Pancreas (tissue), 10 donors: ENCODE measurements around the gene FADS6. TPM values are rescaled to one million over a fixed set of nuclear protein-coding genes. Genes with fewer than 3 reads are reported as not detected.

Experiments
- ATAC-seq, 4 donors: fragments of 200-7000 bp; cut with Tn5 transposase; one replicate each; pipeline versions ENCODE4 v1.8.0 to v1.9.1; 2020; ENCODE audit warnings: mild to moderate bottlenecking in 4 of 4, moderate library complexity in 4 of 4
- DNase-seq, 6 donors: peaks; one replicate each; pipeline ENCODE4 v3.0.0-alpha.2; 2020
- FAIRE-seq: peaks from 2 replicates; lab custom pipeline; 2012; peaks lifted over from hg19 to GRCh38; lab: Jason Lieb, UNC
- H3K27ac ChIP-seq, 4 donors: fragments of 200-600 bp; sonication (generic); 1 replicate in 3 of 4; 2 replicates in 1 of 4; pipeline versions ENCODE4 v1.5.0 to v1.8.0; 2020
- H3K27me3 ChIP-seq, 4 donors: fragments of 200-600 bp; one replicate each; pipeline ENCODE4 v1.8.0; 2021
- H3K36me3 ChIP-seq, 3 donors: fragments of 200-600 bp; sonication (generic) in 1 of 3; one replicate each; pipeline versions ENCODE4 v1.5.0 to v1.8.0; 2020 to 2021
- H3K4me1 ChIP-seq, 3 donors: fragments of 200-600 bp; one replicate each; pipeline ENCODE4 v1.8.0; 2021
- H3K4me3 ChIP-seq, 4 donors: fragments of 200-600 bp; sonication (generic) in 2 of 4; one replicate each; pipeline versions ENCODE4 v1.5.0 to v1.8.0; 2020 to 2021
- H3K9me3 ChIP-seq, 4 donors: fragments of 200-600 bp; one replicate each; pipeline ENCODE4 v1.8.0; 2021
- CTCF ChIP-seq, 4 donors: fragments of 200-600 bp; sonication (generic) in 3 of 4; IDR thresholded peaks; one replicate each; pipeline versions ENCODE4 v1.5.0 to v1.8.0; 2021; ENCODE audit warnings: antibody characterized with exemption in 4 of 4
- WGBS, 2 donors: extraction: QIAGEN DNeasy Blood & Tissue Kit; methylation state at CpG; one replicate each; pipeline ENCODE4 v1.1.7; 2013; 5-methylcytosine and 5-hydroxymethylcytosine counted together
- intact Hi-C, 3 donors: fragments of 100-400 bp; cut with DNase I; formaldehyde crosslinking; loops; one replicate each; pipeline versions ENCODE4 v1.11.1 to v1.14.2; 2022
- polyA plus RNA-seq, 2 donors: library from polyadenylated mRNA; stranded (reverse); fragments of 200-250 nt; gene quantifications; one replicate each; pipeline ENCODE4 v1.2.3, GENCODE V29; 2013
- total RNA-seq, 6 donors: library from RNA; stranded (reverse); fragmentation: NEBNext Ultra II Directional in 4 of 6; extraction: Animal tissue kit (Norgen Biotek cat#: 25700) in 4 of 6; gene quantifications; one replicate each; pipeline versions ENCODE4 v1.2.1 to v1.2.4, GENCODE V29; 2021 to 2023
- donor health status: healthy with polysubstance abuse.
- donor health status: DM: no; HTN: no; CAD: no; lungs with moderate emphysema.
- donor health status: DM: no; HTN: no; CAD: no.
- donor health status: control.
- donor health status: control.
- donor health status: Bipolar disorder and iron deficiency.
- donor health status: DM: yes; HTN: yes; CAD: no.
- donor health status: DM: no; HTN: no; CAD: no.
- donor health status: DM: no; HTN: no; CAD: no.
- donor health status: DM: yes; HTN: yes; CAD: no.

The FADS6 gene
- total and polyA plus RNA-seq, 8 donors = 0.07 to 0.16 TPM; not detected in 6

DNA sequence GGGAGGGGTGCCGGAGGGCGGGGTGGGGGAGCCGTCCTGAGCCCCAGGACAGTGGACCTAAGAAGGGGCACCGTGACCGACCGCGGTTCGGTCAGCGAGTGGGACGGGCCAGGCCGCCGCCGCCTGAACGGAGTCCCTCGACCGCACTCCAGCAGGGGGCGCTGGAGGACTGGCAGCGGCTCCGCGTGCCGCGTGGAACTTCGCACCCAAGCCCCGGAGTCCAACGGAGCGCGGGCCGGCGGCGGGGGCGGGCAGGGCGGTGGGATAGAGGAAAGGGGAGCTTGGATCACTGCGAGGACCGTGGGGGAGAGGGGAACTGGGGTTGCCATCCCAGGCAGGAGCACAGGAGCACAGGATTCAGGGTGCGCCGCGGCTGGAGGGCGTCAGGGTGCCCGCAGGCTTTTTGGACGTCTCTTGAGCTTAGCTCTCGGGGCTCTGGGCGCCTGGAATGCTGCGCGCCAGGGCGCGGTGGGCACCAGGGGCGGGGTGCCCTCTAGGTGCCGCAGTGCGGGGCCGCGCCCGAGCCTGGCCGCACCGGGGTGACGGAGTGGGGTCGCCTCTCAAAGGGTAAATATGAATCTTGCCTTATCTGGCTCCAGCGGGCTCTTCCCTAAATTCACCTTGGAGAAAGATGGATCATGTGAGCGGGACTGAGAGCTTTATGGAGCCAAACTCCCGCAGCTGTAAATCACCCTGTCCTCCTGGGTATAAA lies 30.3 kb upstream of the FADS6 start:
- H3K4me1 ChIP-seq = peaks cover 5 to 12% (median 8%) of the 10 kb centered on the region in 3 donors
- ATAC-seq (peak; percentile 83 to 89 (median 85)), DNase-seq (peak; percentile 47 to 96 (median 80)), FAIRE-seq (no peak)
- WGBS, 2 donors = 2 to 5% methylated on average over 54 to 59 of the region's 59 CpGs
- no peak overlapping the region for H3K27ac ChIP-seq
- no peaks in the 10 kb centered on the region for H3K36me3 ChIP-seq
- peak; percentile 75 to 90 (median 84) for TF ChIP-seq CTCF (IDR thresholded peaks at IDR 0.05)
- H3K9me3 ChIP-seq = no peaks in the 10 kb centered on the region
- intact Hi-C loops = no loop called here
- peak overlapping the region in 2 of 4 donors; percentile 35 to 46 for H3K4me3 ChIP-seq
- peaks cover 0 to 11% (median 4%) of the 10 kb centered on the region in 4 donors for H3K27me3 ChIP-seq

GRCh38 chr17:74922694-74923537 lies 29.5 kb upstream of the FADS6 start, which contains the start of gene USH1G:
Gene USH1G (minus strand): TSS chr17:74923255. CDS start chr17:74923073, 182 bp downstream.
- Histone ChIP-seq H3K27ac (no peak within 1 kb of the TSS), H3K4me1 (peaks cover 5 to 12% (median 8%) of the 10 kb centered on the region in 3 donors), H3K9me3 (no peaks in the 10 kb centered on the region), H3K4me3 (peak within 1 kb of the TSS in 2 of 4 donors; percentile 35 to 46), H3K36me3 (no peaks in the 10 kb centered on the region), H3K27me3 (peaks cover 0 to 11% (median 4%) of the 10 kb centered on the region in 4 donors)
- intact Hi-C loops = no loop called here
- ATAC-seq (peak; percentile 26 to 48 (median 40)), FAIRE-seq (no peak), DNase-seq (peak in 1 of 6 donors; percentile 81)
- no peak for TF ChIP-seq CTCF (IDR thresholded peaks at IDR 0.05)
- WGBS, 2 donors = 6 to 13% methylated on average over 29 to 57 of the region's 57 CpGs

- DNase-seq (no peak), ATAC-seq (no peak), FAIRE-seq (no peak)
- Histone ChIP-seq H3K27me3 (peaks cover 0 to 9% (median 4%) of the 10 kb centered on the region in 4 donors), H3K27ac (no peak overlapping the region), H3K36me3 (no peaks in the 10 kb centered on the region), H3K4me1 (peaks cover 5 to 12% (median 8%) of the 10 kb centered on the region in 3 donors), H3K9me3 (no peaks in the 10 kb centered on the region), H3K4me3 (no peak overlapping the region)
- 55 to 66% methylated on average over 6 of the region's 6 CpGs for WGBS, 2 donors
- intact Hi-C loops = no loop called here
- TF ChIP-seq CTCF (IDR thresholded peaks at IDR 0.05) = no peak
These were observed 28.7 kb upstream of the FADS6 start for GRCh38 chr17:74922172-74922571.

- H3K27ac ChIP-seq = no peak overlapping the region
- no peak for DNase-seq
- intact Hi-C loops = no loop called here
- no peak for FAIRE-seq
- no peak for ATAC-seq
- peaks cover 5 to 12% (median 8%) of the 10 kb centered on the region in 3 donors for H3K4me1 ChIP-seq
- H3K27me3 ChIP-seq = peaks cover 0 to 8% (median 4%) of the 10 kb centered on the region in 4 donors
- WGBS, 2 donors = 88 to 97% methylated on average over 2 of the region's 2 CpGs
- no peak overlapping the region for H3K4me3 ChIP-seq
- no peaks in the 10 kb centered on the region for H3K9me3 ChIP-seq
- H3K36me3 ChIP-seq = no peaks in the 10 kb centered on the region
- no peak for TF ChIP-seq CTCF (IDR thresholded peaks at IDR 0.05)
These were observed 28.3 kb upstream of the FADS6 start for GRCh38 chr17:74921769-74922168.
